SK-N-SH treated with all-trans-retinoic acid at 6 μM for 48 hours (cell line): ENCODE measurements around the gene TOMM40.

Experiments
- ARNTL ChIP-seq: fragments of 450-650 bp; formaldehyde crosslinking; IDR thresholded peaks from 2 replicates; pipeline ENCODE4 v1.5.0; 2020; ENCODE audit warnings: low read depth, mild to moderate bottlenecking, moderate library complexity, borderline replicate concordance
- BACH2 ChIP-seq: fragments of 250-450 bp; sonication (Bioruptor Pico); IDR thresholded peaks from 2 replicates; pipeline ENCODE4 v1.9.0; 2021; ENCODE audit warnings: mild to moderate bottlenecking, borderline replicate concordance
- ESRRG ChIP-seq: fragments of 250-450 bp; sonication (Bioruptor Pico); IDR thresholded peaks from 2 replicates; pipeline ENCODE4 v1.6.1; 2021; ENCODE audit warnings: mild to moderate bottlenecking
- PATZ1 ChIP-seq: fragments of 250-450 bp; sonication (Bioruptor Pico); IDR thresholded peaks from 2 replicates; pipeline ENCODE4 v1.8.0; 2020; ENCODE audit warnings: mild to moderate bottlenecking, moderate library complexity, borderline replicate concordance
- POU6F1 ChIP-seq: fragments of 250-450 bp; sonication (Bioruptor Pico); IDR thresholded peaks from 2 replicates; pipeline ENCODE4 v1.8.0; 2021; ENCODE audit warnings: low read depth, mild to moderate bottlenecking, moderate library complexity, borderline replicate concordance
- RARB ChIP-seq: fragments of 250-450 bp; sonication (Bioruptor Pico); IDR thresholded peaks from 2 replicates; pipeline ENCODE4 v1.8.0; 2021; ENCODE audit warnings: mild to moderate bottlenecking, moderate library complexity
- ZFP3 ChIP-seq: fragments of 250-450 bp; sonication (Bioruptor Pico); IDR thresholded peaks from 2 replicates; pipeline ENCODE4 v1.5.0; 2020; ENCODE audit warnings: mild to moderate bottlenecking, moderate library complexity
- ZFP30 ChIP-seq: fragments of 450-650 bp; formaldehyde crosslinking; IDR thresholded peaks from 2 replicates; pipeline ENCODE4 v1.5.0; 2022; ENCODE audit warnings: mild to moderate bottlenecking, moderate library complexity
- ZNF565 ChIP-seq: fragments of 450-650 bp; formaldehyde crosslinking; conservative IDR thresholded peaks from 2 replicates; pipeline ENCODE4 v1.5.0; 2020; ENCODE audit warnings: low read depth, mild to moderate bottlenecking, moderate library complexity

- TF ChIP-seq RARB (CRISPR knock-in tag) (no peak), PATZ1 (CRISPR knock-in tag) (no peak), ZNF565 (CRISPR knock-in tag) (no peak), POU6F1 (no peak), ESRRG (CRISPR knock-in tag) (no peak), ZFP30 (CRISPR knock-in tag) (no peak), BACH2 (no peak), ARNTL (CRISPR knock-in tag) (no peak), ZFP3 (CRISPR knock-in tag) (no peak)
Measured at GRCh38 chr19:44855606-44856005, 35.4 kb upstream of the TOMM40 start.
